Hindlimb muscle (tissue), 1 donor: ENCODE results near the gene MGST3. TPM values are rescaled to one million over a fixed set of nuclear protein-coding genes. Genes with fewer than 3 reads are reported as not detected.
"Not testable (repeated sequence)": the region's sequence is repeated elsewhere in the genome, so short reads cannot be mapped to it uniquely, and the experiment has no call there.

Source experiments
- DNase-seq: peaks from one replicate; pipeline ENCODE4 v3.0.0-alpha.2; 2013
- polyA plus RNA-seq: library from polyadenylated mRNA; unstranded; fragments of 120-200 nt; gene quantifications from one replicate; pipeline ENCODE4 v1.2.1, GENCODE V29; 2013; ENCODE audit not compliant: insufficient read length

Gene MGST3
- 152 TPM for polyA plus RNA-seq

- peak; percentile 97 for DNase-seq
Measured at GRCh38 chr1:165630629-165631341, at the start of gene MGST3. MGST3 (plus strand) TSS chr1:165631234; CDS start chr1:165649848, 18,614 bp downstream.

- no peak for DNase-seq
Measured at GRCh38 chr1:165581926-165582325, 49.1 kb upstream of the MGST3 start.

GRCh38 chr1:165586398-165586797, 44.6 kb upstream of the MGST3 start:
- no peak for DNase-seq

GRCh38 chr1:165591391-165591790, 39.6 kb upstream of the MGST3 start:
- DNase-seq, result not testable (repeated sequence)

- peak; percentile 86 for DNase-seq
Measured at GRCh38 chr1:165592945-165593823, 37.9 kb upstream of the MGST3 start.

- peak; percentile 66 for DNase-seq
Measured at GRCh38 chr1:165595246-165595938, 35.6 kb upstream of the MGST3 start.

GRCh38 chr1:165597883-165598675, 33.0 kb upstream of the MGST3 start:
- peak; percentile 99 for DNase-seq

- DNase-seq, result no peak
Measured at GRCh38 chr1:165598676-165599059, 32.4 kb upstream of the MGST3 start.

GRCh38 chr1:165600793-165601192, 30.2 kb upstream of the MGST3 start:
- no peak for DNase-seq

- DNase-seq, result no peak
Measured at GRCh38 chr1:165603810-165604209, 27.2 kb upstream of the MGST3 start.

- DNase-seq, result no peak
Measured at GRCh38 chr1:165605246-165605645, 25.8 kb upstream of the MGST3 start.

GRCh38 chr1:165606676-165607075, 24.4 kb upstream of the MGST3 start:
- DNase-seq, result not testable (repeated sequence)

- no peak for DNase-seq
Measured at GRCh38 chr1:165610866-165611265, 20.2 kb upstream of the MGST3 start.

- no peak for DNase-seq
Measured at GRCh38 chr1:165612062-165612461, 19.0 kb upstream of the MGST3 start.

GRCh38 chr1:165616054-165616612, 14.9 kb upstream of the MGST3 start:
- no peak for DNase-seq

- no peak for DNase-seq
Measured at GRCh38 chr1:165616987-165617546, 14.0 kb upstream of the MGST3 start.

- DNase-seq, result no peak
Measured at GRCh38 chr1:165619647-165620151, 11.3 kb upstream of the MGST3 start.

- no peak for DNase-seq
Measured at GRCh38 chr1:165623624-165624023, 7.4 kb upstream of the MGST3 start.

- no peak for DNase-seq
Measured at GRCh38 chr1:165624441-165624840, 6.6 kb upstream of the MGST3 start.

GRCh38 chr1:165628147-165628822, 2.7 kb upstream of the MGST3 start:
- no peak for DNase-seq

GRCh38 chr1:165629151-165629550, 1.9 kb upstream of the MGST3 start:
- no peak for DNase-seq
